Neuron (in vitro differentiated cells): ENCODE results near the gene RGS9BP.
A peak's percentile ranks its signal among the peaks of the same experiment; 100 is the strongest.

Experiments
- H2AFZ ChIP-seq: one replicate; pipeline ENCODE4 v1.6.1; 2013; ENCODE audit warnings: low read depth, mild to moderate bottlenecking, inconsistent platforms, low read length, moderate library complexity
- H3K27me3 ChIP-seq: one replicate; pipeline ENCODE4 v1.6.1; 2013; ENCODE audit warnings: low read length; ENCODE audit not compliant: insufficient read depth
- H3K36me3 ChIP-seq: one replicate; pipeline ENCODE4 v1.6.1; 2013; ENCODE audit warnings: low read length; ENCODE audit not compliant: insufficient read depth
- H3K4me1 ChIP-seq: one replicate; pipeline ENCODE4 v1.6.1; 2013; ENCODE audit warnings: low read length; ENCODE audit not compliant: insufficient read depth
- H3K4me3 ChIP-seq: 2 replicates; pipeline ENCODE4 v1.5.1; 2013; ENCODE audit warnings: mild to moderate bottlenecking, low read length, moderate library complexity
- H3K9me3 ChIP-seq: one replicate; pipeline ENCODE4 v1.6.1; 2013; ENCODE audit warnings: low read length

The RGS9BP gene

DNA sequence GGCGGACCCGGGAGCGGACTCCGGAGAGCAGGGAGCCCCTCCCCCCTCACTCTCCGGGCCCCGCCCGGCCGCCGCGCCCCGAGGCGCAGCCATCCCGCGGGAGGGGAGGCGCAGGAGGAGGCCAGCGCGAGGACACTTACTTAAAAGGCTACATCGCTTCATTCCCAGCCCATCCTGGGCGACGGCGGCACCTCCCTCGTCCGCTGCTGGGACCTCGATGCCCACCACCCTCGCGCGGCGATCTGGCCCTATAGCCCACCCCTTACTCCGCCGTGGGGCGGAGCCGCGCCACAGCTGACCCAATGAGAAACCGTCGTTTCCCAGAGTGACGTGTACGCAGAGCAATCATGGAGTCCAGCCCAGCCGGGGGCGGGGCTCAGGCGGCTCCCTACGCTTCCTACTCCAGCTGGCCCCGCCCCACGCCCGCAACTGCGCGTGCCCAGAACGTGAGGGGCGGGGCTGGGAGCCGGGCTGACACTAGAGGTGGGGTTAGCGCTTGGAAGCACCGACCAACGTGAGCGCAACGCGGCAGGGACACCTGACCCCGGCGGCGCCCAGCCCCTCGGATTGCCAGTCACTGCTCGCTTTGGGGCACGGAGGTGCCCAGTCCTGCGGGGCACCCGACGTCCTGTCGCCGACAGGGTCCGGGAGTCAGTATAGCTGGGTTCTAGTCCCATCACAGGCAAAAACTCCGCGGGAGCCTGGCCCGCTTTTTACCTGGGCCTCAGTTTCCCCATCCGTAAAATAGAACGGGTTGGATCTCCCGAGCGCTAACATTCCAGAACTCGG is 523 bp upstream of the RGS9BP start, which contains the start of gene ANKRD27:
ANKRD27 (minus strand) TSS at position 250 of the 789 bp plus-strand sequence. CDS start 16,165 bp downstream, outside the sequence.
- Histone ChIP-seq H3K4me3 (peak within 1 kb of the TSS; percentile 84), H3K27me3 (peaks cover 32% of the 10 kb centered on the region)

DNA sequence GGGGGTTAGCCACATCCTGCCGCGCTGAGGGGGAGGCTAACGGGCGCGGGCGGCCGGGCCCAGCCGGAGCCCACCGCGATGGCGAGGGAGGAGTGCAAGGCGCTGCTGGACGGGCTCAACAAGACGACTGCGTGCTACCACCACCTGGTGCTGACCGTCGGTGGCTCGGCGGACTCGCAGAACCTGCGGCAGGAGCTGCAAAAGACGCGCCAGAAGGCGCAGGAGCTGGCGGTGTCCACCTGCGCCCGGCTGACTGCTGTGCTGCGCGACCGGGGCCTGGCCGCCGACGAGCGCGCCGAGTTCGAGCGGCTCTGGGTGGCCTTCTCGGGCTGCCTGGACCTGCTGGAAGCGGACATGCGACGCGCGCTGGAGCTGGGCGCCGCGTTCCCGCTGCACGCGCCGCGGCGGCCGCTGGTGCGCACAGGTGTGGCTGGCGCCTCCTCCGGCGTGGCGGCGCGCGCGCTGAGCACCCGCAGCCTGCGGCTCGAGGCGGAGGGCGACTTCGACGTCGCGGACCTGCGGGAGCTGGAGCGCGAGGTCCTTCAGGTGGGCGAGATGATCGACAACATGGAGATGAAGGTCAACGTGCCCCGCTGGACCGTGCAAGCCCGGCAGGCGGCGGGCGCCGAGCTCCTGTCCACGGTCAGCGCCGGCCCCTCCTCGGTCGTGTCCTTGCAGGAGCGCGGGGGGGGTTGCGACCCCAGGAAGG is 692 bp downstream of the RGS9BP start:
- H3K27me3 ChIP-seq, result peaks cover 37% of the 10 kb centered on the region

More for the DNA sequence above, 523 bp upstream of the RGS9BP start, which contains the start of gene ANKRD27:
- Histone ChIP-seq H3K4me1 (peaks cover 9% of the 10 kb centered on the region), H3K36me3 (no peaks in the 10 kb centered on the region), H2AFZ (peak within 1 kb of the TSS; percentile 50), H3K9me3 (no peaks in the 10 kb centered on the region)

DNA sequence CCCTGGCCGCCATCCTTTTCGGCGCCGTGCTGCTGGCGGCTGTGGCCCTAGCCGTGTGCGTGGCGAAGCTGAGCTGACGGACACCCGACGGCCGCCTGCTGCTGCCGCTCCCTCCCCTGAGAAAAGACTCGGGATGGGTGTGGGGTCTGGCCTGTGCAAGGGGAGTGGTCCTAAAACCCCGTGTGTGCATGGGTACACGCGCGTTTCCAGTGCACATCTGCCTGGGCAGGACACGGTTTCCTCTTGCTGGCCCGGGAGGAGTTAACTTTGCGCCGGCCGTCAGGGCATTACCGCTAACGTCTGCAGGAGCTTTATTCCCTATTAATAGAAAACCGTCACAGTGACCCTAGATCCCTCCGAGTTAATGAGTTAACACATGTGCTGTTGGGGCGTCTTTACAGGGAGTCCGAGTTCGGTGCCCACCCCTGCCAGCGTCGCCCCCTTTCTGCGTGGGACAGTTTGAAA is 1.3 kb downstream of the RGS9BP start:
- no peaks in the 10 kb centered on the region for H3K9me3 ChIP-seq
- H3K36me3 ChIP-seq, result no peaks in the 10 kb centered on the region
- peaks cover 9% of the 10 kb centered on the region for H3K4me1 ChIP-seq
- H3K27me3 ChIP-seq, result peaks cover 37% of the 10 kb centered on the region
- H3K4me3 ChIP-seq, result no peak overlapping the region
- peak overlapping the region; percentile 28 for H2AFZ ChIP-seq

More for the DNA sequence above, 692 bp downstream of the RGS9BP start:
- peaks cover 9% of the 10 kb centered on the region for H3K4me1 ChIP-seq
- H3K4me3 ChIP-seq, result no peak overlapping the region
- peak overlapping the region; percentile 28 for H2AFZ ChIP-seq
- no peaks in the 10 kb centered on the region for H3K9me3 ChIP-seq
- H3K36me3 ChIP-seq, result no peaks in the 10 kb centered on the region

GRCh38 chr19:32677657-32678056 is 2.0 kb downstream of the RGS9BP start:
- Histone ChIP-seq H2AFZ (no peak overlapping the region), H3K9me3 (no peaks in the 10 kb centered on the region), H3K4me1 (peaks cover 9% of the 10 kb centered on the region), H3K4me3 (no peak overlapping the region), H3K36me3 (no peaks in the 10 kb centered on the region), H3K27me3 (peaks cover 37% of the 10 kb centered on the region)

DNA sequence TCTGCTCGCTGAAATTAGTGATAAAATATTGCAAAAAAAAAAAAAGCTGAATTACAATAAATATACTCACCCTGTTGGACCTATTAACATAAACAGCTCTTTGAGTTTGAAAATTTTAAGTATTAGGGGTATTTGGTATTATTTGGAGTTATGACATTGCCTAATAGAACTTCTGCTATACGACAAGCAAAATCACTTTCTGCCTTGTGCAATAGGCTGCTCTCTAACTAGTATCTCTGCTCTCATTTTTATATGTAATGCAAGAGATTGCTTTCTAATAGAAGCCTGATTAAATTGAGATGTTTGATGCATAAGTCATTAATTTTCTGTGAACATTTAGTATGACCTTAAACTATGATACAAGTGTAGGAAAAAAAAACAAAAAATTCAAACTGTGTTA is 5.3 kb downstream of the RGS9BP start:
- Histone ChIP-seq H3K4me1 (peaks cover 6% of the 10 kb centered on the region), H3K9me3 (no peaks in the 10 kb centered on the region), H3K36me3 (no peaks in the 10 kb centered on the region), H2AFZ (no peak overlapping the region), H3K27me3 (peaks cover 33% of the 10 kb centered on the region), H3K4me3 (no peak overlapping the region)

DNA sequence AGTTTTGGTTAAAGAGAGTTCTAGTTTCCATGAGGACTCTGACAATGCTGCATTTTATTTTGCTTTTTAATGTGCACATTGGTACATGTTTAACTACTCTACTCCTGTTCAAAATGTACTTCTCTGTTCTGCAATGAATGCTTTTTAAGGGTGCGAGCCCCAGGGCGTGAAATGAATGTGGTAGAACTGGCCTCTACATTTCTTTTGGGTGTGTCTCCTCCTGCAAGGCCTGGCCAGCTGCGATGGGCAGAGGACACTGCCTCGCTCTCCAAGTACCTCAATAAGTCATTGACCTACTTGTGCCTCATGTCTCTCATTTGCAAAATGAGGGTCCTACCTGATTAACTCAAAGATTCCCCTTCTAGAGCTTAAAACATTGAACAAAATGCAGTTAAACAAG is 6.7 kb downstream of the RGS9BP start:
- H3K9me3 ChIP-seq, result no peaks in the 10 kb centered on the region
- peaks cover 20% of the 10 kb centered on the region for H3K27me3 ChIP-seq

DNA sequence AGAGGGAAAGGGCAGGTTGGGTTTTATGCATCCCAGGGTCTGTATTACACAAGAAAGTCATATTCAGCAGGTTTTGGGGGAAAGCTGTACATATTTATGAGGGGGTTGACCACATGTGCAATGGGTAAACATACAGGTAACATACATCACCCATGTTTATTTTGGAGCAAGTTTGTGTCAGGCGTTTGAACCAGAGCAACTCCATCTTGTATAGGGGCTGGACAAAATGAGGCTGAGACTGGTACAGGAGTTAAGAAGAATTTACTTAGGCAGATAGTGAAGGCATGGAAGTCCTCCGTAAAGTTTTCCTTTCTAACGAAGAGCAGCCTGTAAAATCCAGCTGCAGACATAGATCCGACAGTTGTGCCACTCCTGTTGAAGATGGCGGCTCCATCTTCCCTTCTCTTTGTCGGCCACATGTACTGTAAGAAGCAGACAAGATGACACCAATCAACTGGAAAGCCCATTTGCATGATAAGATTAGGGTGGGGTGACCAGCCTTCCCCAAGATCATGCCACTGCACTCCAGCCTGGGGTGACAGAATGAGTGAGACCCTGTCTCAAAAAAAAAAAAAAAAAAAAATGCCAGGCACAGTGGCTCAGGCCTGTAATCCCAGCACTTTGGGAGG is 11.3 kb downstream of the RGS9BP start:
- Histone ChIP-seq H3K9me3 (no peaks in the 10 kb centered on the region), H3K4me1 (no peaks in the 10 kb centered on the region), H2AFZ (no peak overlapping the region), H3K27me3 (no peaks in the 10 kb centered on the region), H3K4me3 (no peak overlapping the region), H3K36me3 (no peaks in the 10 kb centered on the region)

More for the DNA sequence above, 6.7 kb downstream of the RGS9BP start:
- Histone ChIP-seq H3K4me3 (no peak overlapping the region), H2AFZ (no peak overlapping the region), H3K4me1 (peaks cover 6% of the 10 kb centered on the region), H3K36me3 (no peaks in the 10 kb centered on the region)

DNA sequence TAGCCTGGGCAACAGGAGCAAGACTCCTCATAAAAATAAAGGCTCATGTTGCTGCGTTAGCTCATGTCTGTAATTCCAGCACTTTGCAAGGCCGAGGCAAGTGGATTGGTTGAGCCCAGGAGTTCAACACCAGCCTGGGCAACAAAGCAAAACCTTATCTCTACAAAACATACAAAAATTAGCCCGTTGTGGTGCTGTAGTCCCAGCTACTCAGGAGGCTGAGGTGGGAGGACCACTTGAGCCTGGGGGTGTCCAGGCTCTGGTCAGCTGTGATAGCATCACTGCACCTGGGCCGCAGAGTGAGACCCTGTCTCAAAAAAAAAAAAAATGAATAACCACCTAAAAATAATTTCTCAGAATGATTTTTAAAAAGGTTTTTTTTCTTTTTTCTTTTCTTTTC is 12.0 kb downstream of the RGS9BP start:
- no peaks in the 10 kb centered on the region for H3K4me1 ChIP-seq
- H3K4me3 ChIP-seq, result no peak overlapping the region
- H3K36me3 ChIP-seq, result no peaks in the 10 kb centered on the region
- no peaks in the 10 kb centered on the region for H3K9me3 ChIP-seq
- no peaks in the 10 kb centered on the region for H3K27me3 ChIP-seq
- no peak overlapping the region for H2AFZ ChIP-seq

DNA sequence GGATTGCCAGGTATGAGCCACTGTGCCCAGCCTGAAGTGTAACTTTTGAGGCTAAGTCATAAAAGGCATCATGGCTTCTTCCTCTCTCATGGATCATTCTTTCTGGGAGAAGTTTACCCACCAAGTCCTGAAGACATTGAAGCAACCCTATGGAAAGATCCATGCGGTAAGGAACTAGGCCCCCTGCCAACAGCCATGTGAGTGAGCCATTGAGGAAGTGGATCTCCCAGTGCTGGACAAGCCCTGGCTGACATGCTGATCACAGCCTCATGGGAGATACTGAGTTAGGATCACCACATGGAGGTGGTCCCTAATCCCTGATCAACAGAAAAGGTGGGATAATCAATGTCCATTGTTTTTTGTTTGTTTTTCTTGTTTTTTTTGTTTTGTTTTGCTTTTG is 12.7 kb downstream of the RGS9BP start:
- H3K4me3 ChIP-seq, result no peak overlapping the region
- no peaks in the 10 kb centered on the region for H3K9me3 ChIP-seq
- no peaks in the 10 kb centered on the region for H3K36me3 ChIP-seq
- no peaks in the 10 kb centered on the region for H3K4me1 ChIP-seq
- H2AFZ ChIP-seq, result no peak overlapping the region
- no peaks in the 10 kb centered on the region for H3K27me3 ChIP-seq

GRCh38 chr19:32691291-32691951 is 15.8 kb downstream of the RGS9BP start, which contains the start of gene NUDT19:
Gene NUDT19, plus strand, starts transcription at chr19:32691821. Its CDS starts 140 bp downstream, at chr19:32691961.
- H3K27me3 ChIP-seq, result no peaks in the 10 kb centered on the region
- no peaks in the 10 kb centered on the region for H3K9me3 ChIP-seq
- H3K36me3 ChIP-seq, result no peaks in the 10 kb centered on the region
- no peak within 1 kb of the TSS for H2AFZ ChIP-seq
- no peaks in the 10 kb centered on the region for H3K4me1 ChIP-seq
- peak within 1 kb of the TSS; percentile 42 for H3K4me3 ChIP-seq

- H3K4me3 ChIP-seq, result peak overlapping the region; percentile 42
- no peaks in the 10 kb centered on the region for H3K36me3 ChIP-seq
- no peak overlapping the region for H2AFZ ChIP-seq
- no peaks in the 10 kb centered on the region for H3K27me3 ChIP-seq
- H3K9me3 ChIP-seq, result no peaks in the 10 kb centered on the region
- no peaks in the 10 kb centered on the region for H3K4me1 ChIP-seq
Observed at GRCh38 chr19:32691952-32692726, 16.5 kb downstream of the RGS9BP start.

DNA sequence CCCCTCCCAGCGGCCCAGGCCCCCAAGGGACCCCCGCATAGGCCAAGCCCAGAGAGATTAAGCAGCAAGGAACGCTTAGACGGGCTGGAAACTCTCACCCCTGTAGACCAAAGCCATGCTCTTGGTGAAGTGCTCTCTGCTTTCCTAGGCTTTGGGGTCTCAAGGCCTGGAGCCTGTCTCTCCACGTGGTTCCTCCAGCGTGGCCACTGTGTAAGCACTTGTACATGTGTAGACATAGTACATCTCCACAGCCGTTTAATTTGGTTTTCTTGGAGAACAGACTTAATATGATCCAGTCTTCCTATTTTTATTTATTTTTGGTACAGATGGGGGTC is 17.0 kb downstream of the RGS9BP start:
- Histone ChIP-seq H2AFZ (no peak overlapping the region), H3K27me3 (no peaks in the 10 kb centered on the region), H3K4me3 (peak overlapping the region; percentile 42), H3K9me3 (no peaks in the 10 kb centered on the region), H3K4me1 (no peaks in the 10 kb centered on the region), H3K36me3 (no peaks in the 10 kb centered on the region)
